ENCODE data around the gene ALPP.
"Not testable (repeated sequence)": the region's sequence is repeated elsewhere in the genome, so short reads cannot be mapped to it uniquely, and the experiment has no call there.

Gene ALPP

DNA sequence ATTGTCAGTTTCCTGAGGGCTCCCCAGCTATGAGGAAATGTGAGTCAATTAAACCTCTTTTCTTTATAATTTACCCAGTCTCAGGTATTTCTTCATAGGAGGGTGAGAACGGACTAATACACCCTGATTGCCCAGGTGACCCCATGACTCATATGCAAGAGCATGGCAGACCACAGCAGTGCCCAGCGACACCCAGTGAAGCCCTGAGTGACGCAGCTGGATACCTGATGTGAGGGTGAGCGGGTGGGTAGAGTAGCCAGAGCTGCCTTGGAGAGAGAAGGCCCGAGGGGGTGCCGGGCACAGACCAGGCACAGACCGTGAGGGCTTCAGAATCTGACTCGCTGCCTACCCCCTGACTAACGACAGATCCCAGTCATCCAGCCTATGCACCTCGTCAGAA, 43.5 kb downstream of the ALPP start:
- DNase-seq (ENCODE audit: low read depth) = no peak
- no peak overlapping the region for H3K4me3 ChIP-seq (ENCODE audit: low read depth, low read length)
- TF ChIP-seq, protein P1, sequence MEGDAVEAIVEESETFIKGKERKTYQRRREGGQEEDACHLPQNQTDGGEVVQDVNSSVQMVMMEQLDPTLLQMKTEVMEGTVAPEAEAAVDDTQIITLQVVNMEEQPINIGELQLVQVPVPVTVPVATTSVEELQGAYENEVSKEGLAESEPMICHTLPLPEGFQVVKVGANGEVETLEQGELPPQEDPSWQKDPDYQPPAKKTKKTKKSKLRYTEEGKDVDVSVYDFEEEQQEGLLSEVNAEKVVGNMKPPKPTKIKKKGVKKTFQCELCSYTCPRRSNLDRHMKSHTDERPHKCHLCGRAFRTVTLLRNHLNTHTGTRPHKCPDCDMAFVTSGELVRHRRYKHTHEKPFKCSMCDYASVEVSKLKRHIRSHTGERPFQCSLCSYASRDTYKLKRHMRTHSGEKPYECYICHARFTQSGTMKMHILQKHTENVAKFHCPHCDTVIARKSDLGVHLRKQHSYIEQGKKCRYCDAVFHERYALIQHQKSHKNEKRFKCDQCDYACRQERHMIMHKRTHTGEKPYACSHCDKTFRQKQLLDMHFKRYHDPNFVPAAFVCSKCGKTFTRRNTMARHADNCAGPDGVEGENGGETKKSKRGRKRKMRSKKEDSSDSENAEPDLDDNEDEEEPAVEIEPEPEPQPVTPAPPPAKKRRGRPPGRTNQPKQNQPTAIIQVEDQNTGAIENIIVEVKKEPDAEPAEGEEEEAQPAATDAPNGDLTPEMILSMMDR (IDR thresholded peaks at IDR 0.05; ENCODE audit: insufficient read depth, low read depth, low read length, missing control alignments) = no peak

GRCh38 chr2:232422996-232423395, 44.4 kb downstream of the ALPP start:
- H3K4me3 ChIP-seq (ENCODE audit: low read depth, low read length); DNase-seq (ENCODE audit: low read depth): not testable (repeated sequence)

DNA sequence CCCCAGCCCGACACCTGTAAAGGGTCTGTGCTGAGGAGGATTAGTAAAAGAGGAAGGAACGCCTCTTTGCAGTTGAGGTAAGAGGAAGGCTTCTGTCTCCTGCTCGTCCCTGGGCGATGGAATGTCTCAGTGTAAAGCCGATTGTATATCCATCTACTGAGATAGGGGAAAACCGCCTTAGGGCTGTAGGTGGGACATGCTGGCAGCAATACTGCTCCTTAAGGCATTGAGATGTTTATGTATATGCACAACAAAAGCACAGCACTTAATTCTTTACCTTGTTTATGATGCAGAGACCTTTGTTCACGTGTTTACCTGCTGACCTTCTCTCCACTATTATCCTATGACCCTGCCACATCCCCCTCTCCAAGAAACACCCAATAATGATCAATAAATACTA, 44.9 kb downstream of the ALPP start:
- DNase-seq (ENCODE audit: low read depth); H3K4me3 ChIP-seq (ENCODE audit: low read depth, low read length): not testable (repeated sequence)

DNA sequence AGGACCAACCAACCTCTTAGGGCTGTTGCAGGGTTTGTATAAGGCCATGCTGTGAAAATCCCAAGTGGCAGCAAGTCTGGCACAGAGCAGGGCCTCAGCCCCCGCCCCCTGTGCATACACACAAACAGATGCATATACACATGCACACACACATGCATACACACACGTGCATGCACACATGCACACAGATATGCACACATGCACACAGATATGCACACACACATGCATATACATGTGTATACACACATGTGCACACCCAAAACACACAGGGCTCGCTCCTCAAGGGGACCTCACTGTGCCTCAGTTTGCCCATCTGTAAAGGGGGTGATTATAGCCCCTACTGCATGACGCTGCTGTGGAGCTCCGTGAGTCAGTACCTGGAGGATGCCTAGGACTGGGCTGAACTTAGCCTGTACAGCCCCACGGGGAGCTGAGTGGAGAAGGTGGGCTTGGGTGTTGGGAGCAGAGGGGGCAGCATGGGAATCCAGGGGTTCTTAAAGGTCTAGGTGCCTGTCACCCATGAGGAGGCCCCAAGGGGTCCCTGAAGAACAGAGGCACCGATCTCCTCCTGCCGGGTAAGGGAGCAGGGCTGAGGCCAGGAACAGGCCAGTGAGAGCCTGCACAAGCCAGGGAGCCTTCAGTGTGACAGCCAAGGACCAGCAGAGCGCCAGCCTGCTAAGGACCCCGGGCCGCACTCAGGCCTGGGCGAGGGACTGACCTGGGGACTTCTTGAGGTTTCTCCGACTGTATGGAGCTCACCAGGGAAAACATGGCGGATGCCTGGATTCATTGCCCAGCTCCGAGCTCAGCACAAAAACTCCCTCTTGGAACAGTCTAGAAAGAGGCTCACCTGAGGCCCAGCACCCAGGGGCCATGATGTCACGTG, 53.4 kb downstream of the ALPP start:
- DNase-seq (ENCODE audit: low read depth) = no peak
- no peak overlapping the region for H3K4me3 ChIP-seq (ENCODE audit: low read depth, low read length)
- TF ChIP-seq, protein P1 (IDR thresholded peaks at IDR 0.05; ENCODE audit: insufficient read depth, low read depth, low read length, missing control alignments) = no peak

All from GM12865 (cell line).